ENCODE measurements around the gene SPRED1. TPM values are rescaled to one million over a fixed set of nuclear protein-coding genes. Genes with fewer than 3 reads are reported as not detected.

SPRED1 gene
- total RNA-seq, 1 donor from 2014 or later: 29.3 TPM

GRCh38 chr15:38312190-38312589 lies 59.6 kb downstream of the SPRED1 start:
- no peak for DNase-seq (ENCODE audit: low spot score)

DNA sequence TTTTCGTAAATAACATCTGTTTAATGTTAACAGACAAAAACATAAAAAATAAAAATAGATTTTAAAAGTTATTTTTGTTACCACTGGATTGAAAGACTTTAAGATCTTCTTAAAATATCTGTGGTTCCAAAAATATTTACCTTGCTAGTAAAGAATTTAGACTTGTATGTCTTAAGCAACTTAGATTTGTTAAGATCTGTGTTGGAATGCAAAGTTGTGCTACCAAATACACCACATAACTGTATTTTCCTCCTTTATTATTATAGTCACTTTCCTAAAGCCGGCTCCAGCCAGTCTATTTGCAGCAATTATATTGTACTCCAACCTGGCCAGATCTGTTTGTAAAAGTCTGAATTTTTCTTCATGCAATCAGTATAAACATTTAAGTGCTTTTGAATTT lies 63.7 kb downstream of the SPRED1 start:
- Mint-ChIP-seq H3K9me3 (ENCODE audit: unreplicated experiment) (no peaks in the 10 kb centered on the region), H3K27me3 (ENCODE audit: unreplicated experiment) (no peaks in the 10 kb centered on the region), H3K4me3 (ENCODE audit: unreplicated experiment) (no peak overlapping the region), H3K27ac (ENCODE audit: unreplicated experiment) (no peak overlapping the region), H3K4me1 (ENCODE audit: unreplicated experiment) (no peaks in the 10 kb centered on the region), H3K36me3 (ENCODE audit: low read depth, unreplicated experiment) (no peaks in the 10 kb centered on the region)
- DNase-seq (ENCODE audit: low spot score): no peak
- TF ChIP-seq CTCF (IDR thresholded peaks at IDR 0.05; ENCODE audit: unreplicated experiment): no peak

More at GRCh38 chr15:38312190-38312589, 59.6 kb downstream of the SPRED1 start:
- H3K27ac Mint-ChIP-seq (ENCODE audit: unreplicated experiment): no peak overlapping the region
- H3K4me1 Mint-ChIP-seq (ENCODE audit: unreplicated experiment): peaks cover 5% of the 10 kb centered on the region
- H3K27me3 Mint-ChIP-seq (ENCODE audit: unreplicated experiment): no peaks in the 10 kb centered on the region
- H3K36me3 Mint-ChIP-seq (ENCODE audit: low read depth, unreplicated experiment): peaks cover 16% of the 10 kb centered on the region
- TF ChIP-seq CTCF (IDR thresholded peaks at IDR 0.05; ENCODE audit: unreplicated experiment): no peak
- no peaks in the 10 kb centered on the region for H3K9me3 Mint-ChIP-seq (ENCODE audit: unreplicated experiment)
- no peak overlapping the region for H3K4me3 Mint-ChIP-seq (ENCODE audit: unreplicated experiment)

- Mint-ChIP-seq H3K4me1 (ENCODE audit: unreplicated experiment) (no peaks in the 10 kb centered on the region), H3K27ac (ENCODE audit: unreplicated experiment) (no peak overlapping the region)
- TF ChIP-seq CTCF (IDR thresholded peaks at IDR 0.05; ENCODE audit: unreplicated experiment): no peak
Observed at GRCh38 chr15:38320181-38320580, 67.5 kb downstream of the SPRED1 start.

GRCh38 chr15:38320866-38321265 lies 68.2 kb downstream of the SPRED1 start:
- Mint-ChIP-seq H3K36me3 (ENCODE audit: low read depth, unreplicated experiment) (peaks cover 2% of the 10 kb centered on the region), H3K27me3 (ENCODE audit: unreplicated experiment) (no peaks in the 10 kb centered on the region), H3K4me1 (ENCODE audit: unreplicated experiment) (no peaks in the 10 kb centered on the region), H3K9me3 (ENCODE audit: unreplicated experiment) (no peaks in the 10 kb centered on the region), H3K4me3 (ENCODE audit: unreplicated experiment) (no peak overlapping the region), H3K27ac (ENCODE audit: unreplicated experiment) (no peak overlapping the region)
- TF ChIP-seq CTCF (IDR thresholded peaks at IDR 0.05; ENCODE audit: unreplicated experiment): no peak
- no peak for DNase-seq (ENCODE audit: low spot score)

More at GRCh38 chr15:38320181-38320580, 67.5 kb downstream of the SPRED1 start:
- Mint-ChIP-seq H3K9me3 (ENCODE audit: unreplicated experiment) (no peaks in the 10 kb centered on the region), H3K4me3 (ENCODE audit: unreplicated experiment) (no peak overlapping the region), H3K27me3 (ENCODE audit: unreplicated experiment) (no peaks in the 10 kb centered on the region), H3K36me3 (ENCODE audit: low read depth, unreplicated experiment) (no peaks in the 10 kb centered on the region)
- DNase-seq (ENCODE audit: low spot score): no peak

DNA sequence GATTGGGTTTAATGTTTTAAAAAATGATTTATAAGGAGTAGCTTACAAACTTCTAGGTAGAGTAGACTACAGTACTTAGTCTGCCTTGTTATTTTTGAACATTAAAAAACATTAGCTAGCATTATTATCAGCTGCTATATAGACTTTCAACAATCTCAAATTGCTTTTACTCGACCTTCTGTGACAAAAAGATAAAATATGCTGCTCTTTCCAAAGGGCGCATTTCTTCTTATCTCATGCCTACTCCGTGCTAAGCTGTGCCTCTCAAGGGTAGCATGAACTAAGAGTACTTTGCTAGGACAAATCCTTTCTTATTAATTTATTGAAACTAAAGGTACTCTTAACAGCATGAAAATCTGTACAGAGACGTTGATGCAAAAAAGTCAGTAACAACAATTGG lies 71.3 kb downstream of the SPRED1 start:
- Mint-ChIP-seq H3K27ac (ENCODE audit: unreplicated experiment) (no peak overlapping the region), H3K27me3 (ENCODE audit: unreplicated experiment) (no peaks in the 10 kb centered on the region), H3K4me3 (ENCODE audit: unreplicated experiment) (no peak overlapping the region), H3K4me1 (ENCODE audit: unreplicated experiment) (no peaks in the 10 kb centered on the region), H3K9me3 (ENCODE audit: unreplicated experiment) (no peaks in the 10 kb centered on the region), H3K36me3 (ENCODE audit: low read depth, unreplicated experiment) (peaks cover 13% of the 10 kb centered on the region)
- DNase-seq (ENCODE audit: low spot score): no peak
- no peak for TF ChIP-seq CTCF (IDR thresholded peaks at IDR 0.05; ENCODE audit: unreplicated experiment)
